GM13976 (cell line): ENCODE results near the gene MEOX2.

Experiments used
- DNase-seq: peaks from one replicate; pipeline ENCODE4 v3.0.0; 2012; ENCODE audit warnings: low spot score
- in situ Hi-C: fragments of 300-500 bp; cut with MboI; formaldehyde crosslinking; loops from one replicate; pipeline ENCODE4 v1.12.0; 2022; ENCODE audit warnings: low sequenced_read_pairs, mixed read lengths, inconsistent platforms; ENCODE audit not compliant: unreplicated experiment
- TF ChIP-seq, protein P1 (sequence below): IDR thresholded peaks from 2 replicates; pipeline ENCODE4 v1.5.1; 2012; ENCODE audit warnings: borderline replicate concordance, mild to moderate bottlenecking; ENCODE audit not compliant: insufficient read depth; ENCODE audit errors: extremely low read depth, missing control alignments, control extremely low read depth

The MEOX2 gene

DNA sequence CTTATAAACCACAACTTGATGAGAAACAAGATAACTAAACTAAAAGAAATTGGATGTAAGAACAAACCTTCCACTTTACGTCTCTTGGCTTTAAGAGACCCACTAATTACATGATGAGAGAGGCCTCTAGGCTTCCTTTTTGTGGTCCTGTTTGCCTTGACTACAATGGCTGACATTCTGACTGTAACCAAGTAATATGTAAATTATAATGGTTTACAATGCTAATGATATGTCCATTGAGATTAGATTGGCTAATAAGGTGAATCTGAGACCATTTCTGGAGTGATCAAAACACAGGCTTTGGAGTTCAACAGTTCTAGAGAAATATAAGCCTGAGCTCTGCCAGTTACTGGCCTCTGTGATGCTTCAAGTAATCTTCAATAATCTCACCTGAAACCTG, 85.3 kb downstream of the MEOX2 start:
- DNase-seq = no peak
- in situ Hi-C loops = no loop called here
- TF ChIP-seq, protein P1, sequence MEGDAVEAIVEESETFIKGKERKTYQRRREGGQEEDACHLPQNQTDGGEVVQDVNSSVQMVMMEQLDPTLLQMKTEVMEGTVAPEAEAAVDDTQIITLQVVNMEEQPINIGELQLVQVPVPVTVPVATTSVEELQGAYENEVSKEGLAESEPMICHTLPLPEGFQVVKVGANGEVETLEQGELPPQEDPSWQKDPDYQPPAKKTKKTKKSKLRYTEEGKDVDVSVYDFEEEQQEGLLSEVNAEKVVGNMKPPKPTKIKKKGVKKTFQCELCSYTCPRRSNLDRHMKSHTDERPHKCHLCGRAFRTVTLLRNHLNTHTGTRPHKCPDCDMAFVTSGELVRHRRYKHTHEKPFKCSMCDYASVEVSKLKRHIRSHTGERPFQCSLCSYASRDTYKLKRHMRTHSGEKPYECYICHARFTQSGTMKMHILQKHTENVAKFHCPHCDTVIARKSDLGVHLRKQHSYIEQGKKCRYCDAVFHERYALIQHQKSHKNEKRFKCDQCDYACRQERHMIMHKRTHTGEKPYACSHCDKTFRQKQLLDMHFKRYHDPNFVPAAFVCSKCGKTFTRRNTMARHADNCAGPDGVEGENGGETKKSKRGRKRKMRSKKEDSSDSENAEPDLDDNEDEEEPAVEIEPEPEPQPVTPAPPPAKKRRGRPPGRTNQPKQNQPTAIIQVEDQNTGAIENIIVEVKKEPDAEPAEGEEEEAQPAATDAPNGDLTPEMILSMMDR = no peak

DNA sequence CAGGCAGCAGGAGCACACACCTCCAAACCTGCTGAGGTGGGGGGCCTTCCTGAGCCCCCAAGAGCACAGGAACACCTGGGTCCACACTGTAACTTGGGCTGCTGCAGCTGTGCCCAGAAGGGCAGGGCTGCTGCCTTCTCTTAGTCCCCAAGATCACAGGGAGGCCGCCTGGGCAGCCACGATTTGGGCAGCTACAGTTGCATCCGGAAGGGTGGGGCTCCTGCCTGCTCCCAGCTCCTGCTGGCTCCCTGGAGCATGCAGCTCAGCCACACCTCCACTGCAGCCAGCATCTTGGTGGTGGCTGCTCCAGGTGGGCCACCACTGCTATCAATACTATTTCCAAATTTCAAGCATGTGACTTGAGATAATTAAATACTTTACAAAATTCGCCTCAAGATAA, 86.2 kb downstream of the MEOX2 start:
- DNase-seq = no peak
- TF ChIP-seq, protein P1 = no peak
- in situ Hi-C loops = no loop called here

DNA sequence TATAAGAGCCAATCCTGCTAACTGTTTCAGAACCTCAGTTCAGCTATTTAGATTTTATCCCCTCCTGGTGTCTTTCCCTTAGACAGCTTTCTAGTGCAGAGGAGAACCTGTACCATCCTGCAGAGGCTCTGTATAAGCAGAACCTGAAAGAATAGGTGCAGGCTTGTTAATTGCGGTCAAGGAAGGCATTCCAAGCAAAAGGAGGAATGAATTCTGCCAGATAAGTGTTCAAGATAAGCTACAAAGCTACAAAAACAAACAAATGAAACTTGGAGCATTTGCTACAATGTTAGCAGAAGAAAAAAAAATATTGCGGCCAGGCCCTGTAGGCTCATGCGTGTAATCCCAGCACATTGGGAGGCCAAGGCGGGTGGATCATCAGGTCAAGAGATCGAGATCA, 92.0 kb downstream of the MEOX2 start:
- in situ Hi-C loops = no loop called here
- no peak for DNase-seq
- TF ChIP-seq, protein P1 = no peak

DNA sequence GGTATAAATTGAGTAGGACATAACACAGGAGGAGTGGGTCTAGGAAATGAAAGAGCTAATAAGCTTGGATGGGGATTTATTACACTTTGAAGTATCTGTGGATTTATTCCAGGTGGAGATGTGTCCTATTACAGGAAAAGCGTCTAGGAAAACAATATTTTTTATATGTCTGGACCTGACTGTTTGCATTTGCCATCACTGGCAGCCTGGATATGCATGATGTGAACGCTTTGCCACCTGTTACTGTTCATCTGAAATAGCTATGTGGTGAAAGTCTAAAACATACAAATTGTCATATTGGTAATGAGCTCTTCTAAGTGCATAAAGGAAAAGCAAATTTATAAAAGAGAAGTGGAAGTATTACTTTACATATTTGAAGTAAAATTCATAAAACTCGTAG, 93.1 kb downstream of the MEOX2 start:
- in situ Hi-C loops = no loop called here
- no peak for DNase-seq
- TF ChIP-seq, protein P1 = no peak

DNA sequence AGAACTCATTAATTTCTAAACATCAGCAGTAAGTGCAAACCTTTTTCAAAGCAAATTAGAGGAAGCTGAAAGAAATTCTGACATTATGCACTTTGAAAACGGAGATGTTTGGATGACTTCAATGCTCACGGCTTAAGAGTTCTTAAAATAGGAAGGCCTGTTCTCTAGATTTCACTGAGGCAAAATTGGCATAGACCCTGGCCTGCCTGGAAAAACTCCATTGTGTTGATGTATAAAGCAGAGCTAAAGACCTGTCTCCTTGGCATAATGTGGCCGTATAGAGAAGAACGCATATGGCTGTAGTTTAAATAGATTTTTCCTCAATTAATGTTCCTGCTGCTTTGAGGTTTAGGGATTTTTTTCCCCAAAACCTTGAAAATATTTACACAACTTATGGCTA, 100.2 kb downstream of the MEOX2 start:
- in situ Hi-C loops = no loop called here
- TF ChIP-seq, protein P1 = no peak
- no peak for DNase-seq

DNA sequence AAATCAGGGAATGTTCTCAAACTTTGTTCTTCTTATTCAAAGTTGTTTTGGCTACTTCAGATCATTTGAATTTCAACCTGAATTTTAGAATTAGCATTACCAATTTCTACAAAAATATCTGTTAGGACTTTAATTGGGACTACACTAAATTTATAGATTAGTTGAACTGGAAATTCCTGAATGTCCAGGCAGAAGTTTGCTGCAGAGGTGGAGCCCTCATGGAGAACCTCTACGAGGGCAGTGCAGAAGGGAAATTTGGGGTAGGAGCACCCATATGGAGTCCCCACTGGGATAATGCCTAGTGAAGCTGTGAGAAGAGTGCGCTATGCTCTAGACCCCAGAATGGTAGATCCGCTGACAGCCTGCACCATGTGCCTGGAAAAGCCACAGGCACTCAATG, 101.9 kb downstream of the MEOX2 start:
- in situ Hi-C loops = no loop called here
- DNase-seq = no peak

More for the DNA sequence above, 101.9 kb downstream of the MEOX2 start:
- TF ChIP-seq, protein P1 = no peak
